Measurements from ENCODE around the gene EVA1B.
A peak's percentile ranks its signal among the peaks of the same experiment; 100 is the strongest.

EVA1B gene

DNA sequence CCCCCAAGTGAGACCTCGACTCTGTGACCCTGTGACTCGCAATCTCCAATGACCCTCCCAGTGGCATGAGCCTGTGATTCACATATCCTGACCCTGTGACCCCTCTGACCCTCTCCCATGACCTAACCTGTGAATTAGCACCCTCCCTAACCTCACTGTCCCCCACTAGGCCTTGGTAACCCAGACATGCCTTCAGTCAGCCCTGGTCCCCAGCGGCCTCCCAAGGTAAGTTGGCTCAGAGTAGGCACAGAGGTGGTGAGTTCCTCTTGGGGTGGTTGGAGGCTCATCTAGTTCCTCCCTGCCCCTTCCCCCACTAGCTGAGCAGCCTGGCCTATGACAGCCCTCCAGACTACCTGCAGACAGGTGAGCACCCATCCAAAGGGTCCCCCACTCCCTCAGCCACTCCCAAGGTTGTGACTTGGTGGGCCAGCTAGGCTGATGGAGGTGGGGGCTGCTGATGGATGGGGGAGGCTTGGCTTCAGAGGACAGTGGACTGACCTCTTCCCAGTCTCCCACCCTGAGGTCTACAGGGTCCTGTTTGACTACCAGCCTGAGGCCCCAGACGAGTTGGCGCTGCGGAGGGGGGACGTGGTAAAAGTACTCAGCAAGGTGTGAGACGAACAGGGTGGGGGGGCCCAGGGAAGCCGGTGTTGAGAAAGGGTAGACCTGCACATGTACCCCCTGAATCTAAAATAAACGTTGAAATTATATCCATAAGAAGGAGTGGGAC lies 15.7 kb downstream of the EVA1B start:
- DNase-seq: no peak

DNA sequence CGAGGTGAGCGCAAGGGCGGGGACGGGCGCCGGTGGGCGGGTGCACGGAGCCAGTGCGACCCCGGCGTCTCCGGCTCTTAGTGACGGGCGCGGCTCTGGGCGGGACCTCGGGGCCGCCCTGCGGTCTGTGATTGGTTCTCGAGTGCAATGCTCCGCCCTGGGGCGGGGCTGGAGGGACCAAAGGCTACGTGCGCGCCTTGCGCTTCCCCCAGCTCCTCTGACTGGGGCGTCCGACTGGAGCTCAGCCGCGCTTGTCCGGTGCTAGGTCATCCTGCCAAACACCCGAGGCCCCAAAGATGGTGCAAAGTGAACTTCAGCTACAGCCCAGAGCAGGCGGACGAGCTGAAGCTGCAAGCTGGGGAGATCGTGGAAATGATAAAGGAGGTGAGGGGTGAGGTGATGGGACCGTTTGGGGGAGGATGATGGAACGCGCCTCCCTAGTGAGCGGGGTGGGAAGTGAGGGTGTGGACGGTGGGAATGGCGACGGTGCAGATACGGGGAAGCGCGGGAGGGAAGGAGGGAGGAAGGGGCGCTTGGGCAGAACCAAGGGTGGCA lies 16.5 kb downstream of the EVA1B start:
- peak; percentile 98 for DNase-seq

DNA sequence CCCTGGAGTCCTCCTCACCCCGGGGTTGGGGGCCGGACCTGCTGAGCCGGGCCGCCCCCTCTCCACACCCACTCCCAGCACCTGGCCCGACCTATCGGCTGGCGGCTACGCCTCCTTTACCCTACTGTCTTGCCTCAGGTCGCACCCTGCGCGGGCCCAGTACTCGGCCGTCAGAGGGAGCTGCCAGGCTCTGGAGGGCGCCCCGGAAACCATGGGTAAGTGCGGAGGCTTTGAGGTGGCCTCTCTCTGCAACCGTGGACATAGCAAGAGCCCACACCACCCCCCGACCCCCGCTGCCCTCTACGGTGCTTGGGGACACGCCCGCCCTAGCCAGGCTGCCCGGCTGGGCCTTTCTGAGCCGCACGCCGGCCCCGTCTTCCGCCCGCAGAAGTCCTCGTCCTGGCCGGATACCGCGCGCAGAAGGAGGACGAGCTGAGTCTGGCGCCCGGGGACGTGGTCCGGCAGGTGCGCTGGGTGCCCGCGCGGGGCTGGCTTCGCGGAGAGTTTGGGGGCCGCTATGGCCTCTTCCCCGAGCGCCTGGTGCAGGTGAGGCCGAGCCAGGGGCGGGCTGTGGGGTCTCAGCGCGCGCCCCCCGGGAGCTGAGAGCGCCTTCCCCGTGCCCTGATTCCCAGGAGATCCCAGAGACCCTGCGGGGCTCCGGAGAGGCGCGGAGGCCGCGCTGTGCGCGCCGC lies 17.1 kb downstream of the EVA1B start, which contains the start of gene SH3D21:
Gene SH3D21, plus strand, starts transcription at position 159 of the 692 bp plus-strand sequence. Its CDS starts 53 bp downstream, at position 212.
- DNase-seq: peak; percentile 76

GRCh38 chr1:36305915-36306209 lies 17.6 kb downstream of the EVA1B start:
- no peak for DNase-seq

GRCh38 chr1:36304970-36305914 lies 18.2 kb downstream of the EVA1B start:
- DNase-seq: no peak

- no peak for DNase-seq
Observed at GRCh38 chr1:36304521-36304920, 18.9 kb downstream of the EVA1B start.

- DNase-seq: no peak
Observed at GRCh38 chr1:36303650-36304360, 19.6 kb downstream of the EVA1B start.

DNA sequence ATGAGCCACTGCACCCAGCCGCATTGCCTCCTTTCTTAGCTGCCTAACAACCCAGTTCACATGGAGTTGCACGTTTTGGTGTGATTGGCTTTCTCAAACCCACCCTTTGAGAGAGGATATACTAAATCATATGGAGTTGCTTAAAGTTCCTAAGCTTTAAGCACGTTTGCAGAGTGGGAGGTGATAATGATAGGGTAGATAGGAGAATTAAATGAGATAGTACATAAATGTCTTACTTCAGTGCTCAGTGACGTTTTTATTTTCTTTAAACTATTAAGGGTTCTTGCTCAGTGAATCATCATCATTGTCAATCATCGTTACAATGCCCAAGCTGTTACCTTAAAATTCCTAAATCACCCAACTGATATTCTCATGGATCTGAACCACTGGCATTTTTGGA lies 20.2 kb downstream of the EVA1B start:
- no peak for DNase-seq

DNA sequence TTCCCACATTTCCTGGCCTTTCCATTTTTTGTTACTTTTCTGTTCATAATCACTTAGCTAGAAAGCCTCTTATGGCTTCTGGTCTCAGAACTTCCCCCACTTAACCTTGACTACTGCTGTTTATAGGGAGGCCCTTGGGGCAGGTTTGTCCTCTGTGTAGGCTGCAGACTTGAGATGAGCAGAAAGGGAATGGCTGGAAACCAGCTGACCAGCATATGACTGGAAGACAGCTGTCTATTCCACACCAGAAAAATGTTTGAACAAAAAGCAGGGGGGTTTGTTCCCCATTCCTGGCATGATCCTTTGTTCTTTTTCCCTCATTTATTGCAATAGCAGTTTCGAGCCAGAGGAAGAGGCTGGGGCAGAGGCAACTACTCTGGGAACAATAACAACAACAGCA lies 22.2 kb downstream of the EVA1B start:
- no peak for DNase-seq

- DNase-seq: no peak
Observed at GRCh38 chr1:36300526-36300925, 22.9 kb downstream of the EVA1B start.

DNA sequence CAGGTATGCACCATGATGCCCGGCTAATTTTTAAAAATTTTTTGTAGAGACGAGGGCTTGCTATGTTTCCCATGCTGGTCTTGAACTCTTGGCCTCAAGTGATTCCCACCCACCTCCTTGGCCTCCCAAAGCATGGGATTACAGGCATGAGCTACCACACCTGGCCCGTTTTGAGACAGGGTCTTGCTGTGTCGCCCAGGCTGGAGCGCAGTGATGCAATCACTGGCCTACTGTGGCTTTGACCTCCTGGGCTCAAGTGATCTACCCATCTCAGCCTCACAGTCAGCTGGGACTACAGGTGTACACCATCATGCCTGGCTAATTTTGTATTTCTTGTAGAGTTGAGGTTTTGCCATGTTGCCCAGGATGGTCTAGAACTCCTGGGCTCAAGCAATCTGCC lies 24.8 kb downstream of the EVA1B start:
- DNase-seq: no peak

GRCh38 chr1:36297062-36297461 lies 26.4 kb downstream of the EVA1B start:
- DNase-seq: no peak

DNA sequence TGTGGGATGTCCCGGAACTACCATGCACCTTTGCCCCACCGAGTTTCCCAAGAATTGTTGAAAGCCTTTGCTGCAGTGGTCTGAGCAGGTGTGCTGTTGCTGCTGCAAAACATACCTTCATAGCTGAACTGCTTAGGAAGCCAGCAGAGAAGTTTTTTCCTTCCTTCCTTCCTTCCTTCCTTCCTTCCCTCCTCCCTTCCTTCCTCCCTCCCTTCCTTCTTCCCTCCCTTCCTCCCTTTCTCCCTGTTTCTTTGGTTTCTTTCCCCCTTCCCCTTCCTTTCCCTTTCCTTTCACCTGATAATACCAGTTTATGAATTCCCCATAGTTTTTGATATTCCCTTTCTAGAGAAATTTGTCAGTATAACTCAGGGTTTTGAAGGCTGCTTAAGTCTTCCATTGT lies 28.1 kb downstream of the EVA1B start:
- DNase-seq: no peak

DNA sequence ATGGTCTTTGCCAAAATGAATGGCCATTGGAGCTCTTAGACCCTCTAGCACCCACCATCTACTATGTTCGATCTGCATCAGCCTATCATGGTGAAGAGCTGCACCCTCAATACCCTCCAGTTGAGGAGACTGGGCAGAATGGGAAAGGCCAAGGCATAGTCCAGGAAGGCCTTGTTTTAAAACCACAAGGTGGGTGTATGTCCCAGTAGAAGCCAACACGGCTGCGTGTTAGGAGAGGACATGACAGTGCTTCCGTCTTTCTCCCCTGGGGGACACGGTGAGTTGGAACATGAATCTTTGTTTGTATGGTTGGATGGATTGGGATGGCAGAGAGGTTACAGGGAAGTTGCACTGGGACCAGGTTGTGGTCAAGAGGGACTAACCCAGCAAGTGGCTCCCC lies 35.9 kb downstream of the EVA1B start:
- DNase-seq: no peak

GRCh38 chr1:36286802-36287201 lies 36.6 kb downstream of the EVA1B start:
- no peak for DNase-seq

DNA sequence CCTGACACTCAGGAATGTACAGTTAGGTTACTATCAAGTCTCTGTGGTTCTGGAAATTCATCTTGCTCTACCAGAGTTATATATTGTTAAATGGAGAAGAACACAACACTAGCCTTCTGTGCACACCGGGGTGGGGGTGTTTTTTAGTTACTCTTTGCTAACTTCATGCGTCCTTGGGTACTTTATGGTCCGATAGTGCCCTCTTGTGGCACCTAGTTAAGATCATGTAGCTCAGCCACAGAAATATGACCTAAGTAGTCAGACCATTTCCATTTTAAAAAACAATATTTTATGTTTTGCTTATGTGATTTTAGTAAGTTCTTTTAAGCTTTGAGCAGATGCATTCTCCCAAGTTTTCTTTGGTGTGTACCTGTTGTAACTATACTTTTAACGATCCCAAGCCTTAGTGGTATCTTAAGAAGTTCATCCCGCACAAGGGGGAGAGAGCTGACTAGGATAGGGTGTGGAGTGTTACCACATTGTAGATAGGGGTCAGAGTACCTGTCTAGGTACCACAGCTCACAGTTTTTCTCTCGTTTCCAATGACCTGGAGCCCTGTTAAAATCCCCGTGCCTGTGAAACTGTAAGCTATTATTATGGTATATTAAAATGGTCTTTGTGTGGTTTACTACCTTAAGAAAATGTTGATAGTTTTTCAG lies 37.9 kb downstream of the EVA1B start:
- peak; percentile 87 for DNase-seq

DNA sequence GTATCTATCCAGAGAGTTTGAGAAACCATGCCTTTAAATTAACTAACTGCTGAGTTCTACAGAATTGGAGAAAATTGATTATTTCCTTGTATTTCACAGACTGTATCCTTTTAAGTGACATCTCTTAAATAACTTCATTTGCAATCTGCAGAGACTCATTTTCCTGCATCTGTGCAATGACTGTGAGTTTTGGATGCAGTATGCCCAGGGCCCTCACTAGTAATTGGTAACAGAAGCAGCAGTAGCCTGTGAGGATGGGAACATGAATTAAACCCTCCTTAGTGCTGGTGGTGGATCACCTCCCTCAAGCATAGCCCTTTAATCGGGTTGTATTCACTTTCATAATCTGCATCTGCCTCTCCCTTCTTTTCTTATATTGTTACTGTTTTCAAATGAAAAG lies 38.9 kb downstream of the EVA1B start:
- no peak for DNase-seq

- no peak for DNase-seq
Observed at GRCh38 chr1:36284061-36284460, 39.4 kb downstream of the EVA1B start.

DNA sequence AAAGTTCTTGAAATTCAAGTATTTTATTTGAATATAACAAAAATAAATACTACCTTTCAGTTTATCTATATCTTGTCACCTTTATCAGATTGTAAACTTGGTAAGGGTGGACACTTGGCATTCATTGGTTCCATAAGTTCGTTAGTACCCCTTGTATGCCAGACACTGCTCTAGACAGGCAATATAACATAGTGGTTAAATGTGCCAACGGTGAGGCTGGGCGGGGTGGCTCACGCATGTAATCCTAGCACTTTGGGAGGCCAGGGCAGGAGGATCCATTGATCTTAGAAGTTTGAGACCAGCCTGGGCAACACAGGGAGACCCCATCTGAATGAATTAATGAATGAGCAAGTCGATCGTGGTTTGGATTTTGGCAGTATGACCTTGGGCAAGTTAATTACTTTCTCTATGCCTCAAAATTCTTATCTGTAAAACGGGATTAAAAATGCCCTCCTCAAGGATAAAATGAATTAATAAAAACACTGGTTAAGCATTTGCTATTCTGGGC lies 43.6 kb downstream of the EVA1B start:
- DNase-seq: no peak

DNA sequence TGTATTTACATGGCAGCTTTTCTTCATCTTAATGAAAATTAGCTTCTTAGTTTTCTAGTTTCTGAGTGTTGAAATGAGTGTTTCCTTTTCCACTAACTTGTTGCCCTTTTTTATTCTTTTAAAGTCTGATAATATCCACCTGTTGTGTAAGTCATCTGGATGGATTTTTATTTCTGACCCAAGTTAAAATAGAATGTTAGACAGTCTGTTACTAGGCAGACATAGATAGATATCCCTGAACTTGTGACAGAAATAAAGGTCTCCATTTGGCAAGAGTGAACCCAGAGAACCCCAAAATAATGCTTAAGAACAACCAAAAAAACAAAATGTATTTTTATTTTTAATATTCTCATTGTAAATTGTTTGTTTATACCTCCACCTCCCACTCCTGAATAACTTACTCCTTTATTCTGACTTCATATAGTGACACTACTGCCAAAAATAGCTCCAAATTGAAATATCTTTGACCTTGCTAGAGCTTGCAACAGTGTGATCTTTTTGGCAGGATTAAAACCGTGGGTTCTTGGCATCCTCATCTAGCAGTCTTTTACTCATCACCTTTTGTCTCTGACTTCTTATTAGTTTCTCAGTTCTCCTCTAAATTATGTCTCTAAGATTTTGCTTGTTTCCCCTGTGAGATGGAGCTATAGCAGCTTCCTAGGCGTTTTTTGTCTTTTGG lies 44.2 kb downstream of the EVA1B start:
- DNase-seq: no peak

GRCh38 chr1:36276688-36277087 lies 46.8 kb downstream of the EVA1B start:
- DNase-seq: no peak
